Osteoblast (primary cell): Measurements from ENCODE around the gene PARD3. TPM values are rescaled to one million over a fixed set of nuclear protein-coding genes. Genes with fewer than 3 reads are reported as not detected.

ENCODE experiments used
- DNase-seq: peaks from one replicate; pipeline ENCODE4 v3.0.0; 2011; ENCODE audit warnings: low spot score, mixed read lengths; ENCODE audit not compliant: insufficient read length; ENCODE audit errors: missing footprints
- H2AFZ ChIP-seq: 2 replicates; pipeline ENCODE4 v1.6.0; 2011; ENCODE audit warnings: mild to moderate bottlenecking, low read length
- H3K27ac ChIP-seq: 2 replicates; pipeline ENCODE4 v1.5.1; 2011; ENCODE audit warnings: mild to moderate bottlenecking, low read depth, low read length, moderate library complexity
- H3K27me3 ChIP-seq: 2 replicates; pipeline ENCODE4 v1.6.0; 2012; ENCODE audit warnings: mild to moderate bottlenecking, control low read depth, inconsistent platforms, low read length, moderate library complexity; ENCODE audit not compliant: insufficient read depth
- H3K36me3 ChIP-seq: 2 replicates; pipeline ENCODE4 v1.5.1; 2011; ENCODE audit warnings: mild to moderate bottlenecking, low read length, control low read depth, moderate library complexity; ENCODE audit not compliant: insufficient read depth
- H3K4me1 ChIP-seq: 2 replicates; pipeline ENCODE4 v1.5.1; 2011; ENCODE audit warnings: mild to moderate bottlenecking, low read length, control low read depth, moderate library complexity; ENCODE audit not compliant: insufficient read depth
- H3K4me2 ChIP-seq: 2 replicates; pipeline ENCODE4 v1.6.0; 2011; ENCODE audit warnings: mild to moderate bottlenecking, low read length; ENCODE audit not compliant: insufficient read depth
- H3K4me3 ChIP-seq: fragments of 200-600 bp; sonication (generic); 3 replicates; pipeline ENCODE4 v1.5.1; 2012; ENCODE audit warnings: mild to moderate bottlenecking, low read length, inconsistent platforms; ENCODE audit not compliant: insufficient read depth
- H3K79me2 ChIP-seq: 2 replicates; pipeline ENCODE4 v1.6.0; 2012; ENCODE audit warnings: mild to moderate bottlenecking, low read length, control low read depth, inconsistent platforms; ENCODE audit not compliant: insufficient read depth
- H3K9me3 ChIP-seq: 2 replicates; pipeline ENCODE4 v1.5.1; 2011; ENCODE audit warnings: low read depth, low read length, control low read depth
- H4K20me1 ChIP-seq: 2 replicates; pipeline ENCODE4 v1.6.0; 2012; ENCODE audit warnings: mild to moderate bottlenecking, low read length, control low read depth; ENCODE audit not compliant: insufficient read depth
- total RNA-seq: library from RNA; depleted of rRNA; stranded (reverse); fragments of >200 nt; gene quantifications from 2 replicates; pipeline ENCODE4 v1.2.3, GENCODE V29; 2012
- TF ChIP-seq, protein P1 (sequence below): IDR thresholded peaks from 2 replicates; pipeline ENCODE4 v1.5.1; 2011; ENCODE audit warnings: mild to moderate bottlenecking, low read depth, low read length, moderate library complexity; ENCODE audit errors: extremely low read depth

Gene PARD3
- total RNA-seq, 1 donor = 71.7 TPM

DNA sequence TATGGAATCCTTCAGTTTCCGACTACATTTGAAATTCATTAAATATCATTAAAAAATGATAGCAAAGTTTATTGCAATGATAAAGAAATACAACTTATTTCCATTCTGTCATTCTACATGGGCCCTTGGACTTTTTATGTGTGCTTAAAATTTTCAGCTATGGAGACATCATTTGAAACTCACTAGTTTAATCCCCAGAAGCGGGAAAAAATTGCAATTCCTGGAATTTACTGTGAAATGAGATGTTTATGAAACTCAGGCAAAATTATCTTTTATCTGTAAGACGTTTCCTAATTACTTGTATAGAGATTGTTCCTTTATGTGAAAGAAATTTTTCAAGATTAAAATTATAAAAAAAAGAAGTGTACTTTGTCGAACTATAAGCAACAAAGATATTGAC is 213.4 kb downstream of the PARD3 start:
- H3K36me3 ChIP-seq = no peaks in the 10 kb centered on the region
- TF ChIP-seq, protein P1, sequence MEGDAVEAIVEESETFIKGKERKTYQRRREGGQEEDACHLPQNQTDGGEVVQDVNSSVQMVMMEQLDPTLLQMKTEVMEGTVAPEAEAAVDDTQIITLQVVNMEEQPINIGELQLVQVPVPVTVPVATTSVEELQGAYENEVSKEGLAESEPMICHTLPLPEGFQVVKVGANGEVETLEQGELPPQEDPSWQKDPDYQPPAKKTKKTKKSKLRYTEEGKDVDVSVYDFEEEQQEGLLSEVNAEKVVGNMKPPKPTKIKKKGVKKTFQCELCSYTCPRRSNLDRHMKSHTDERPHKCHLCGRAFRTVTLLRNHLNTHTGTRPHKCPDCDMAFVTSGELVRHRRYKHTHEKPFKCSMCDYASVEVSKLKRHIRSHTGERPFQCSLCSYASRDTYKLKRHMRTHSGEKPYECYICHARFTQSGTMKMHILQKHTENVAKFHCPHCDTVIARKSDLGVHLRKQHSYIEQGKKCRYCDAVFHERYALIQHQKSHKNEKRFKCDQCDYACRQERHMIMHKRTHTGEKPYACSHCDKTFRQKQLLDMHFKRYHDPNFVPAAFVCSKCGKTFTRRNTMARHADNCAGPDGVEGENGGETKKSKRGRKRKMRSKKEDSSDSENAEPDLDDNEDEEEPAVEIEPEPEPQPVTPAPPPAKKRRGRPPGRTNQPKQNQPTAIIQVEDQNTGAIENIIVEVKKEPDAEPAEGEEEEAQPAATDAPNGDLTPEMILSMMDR = no peak
- DNase-seq = no peak

DNA sequence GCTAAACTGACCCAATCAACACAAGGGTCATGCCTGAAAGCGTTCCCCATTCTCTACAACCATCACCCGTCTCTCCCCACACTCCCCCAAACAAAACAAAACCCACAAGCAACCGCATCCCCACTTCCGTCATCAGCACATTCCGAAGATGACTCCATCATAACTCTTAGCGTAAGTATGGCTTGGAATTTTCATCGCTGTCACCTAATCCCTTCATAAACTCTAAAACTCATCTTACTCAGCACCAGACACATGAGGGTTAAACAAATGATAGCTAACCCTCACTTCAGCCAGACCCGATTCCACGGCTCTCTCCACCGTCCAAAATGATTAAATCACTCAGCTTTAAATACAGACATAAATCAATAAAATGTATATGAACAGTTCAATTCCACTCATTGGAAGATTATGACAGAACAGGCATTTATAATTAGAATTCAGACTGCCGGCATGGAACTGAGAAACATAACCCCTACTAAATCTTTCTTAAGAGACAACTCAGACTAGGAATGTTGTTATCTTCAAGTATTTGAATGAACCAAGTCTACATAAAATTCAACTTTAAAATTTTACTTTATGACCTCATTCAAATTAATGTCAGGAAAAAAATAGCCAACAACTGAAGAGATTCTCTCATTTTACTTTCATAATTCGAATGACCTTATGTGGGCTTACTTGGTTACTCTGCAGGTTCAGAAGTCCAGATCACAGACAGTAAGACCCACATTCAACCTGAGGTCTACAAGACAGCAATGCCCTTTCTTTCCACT is 215.9 kb downstream of the PARD3 start:
- Histone ChIP-seq H3K9me3 (no peaks in the 10 kb centered on the region), H2AFZ (no peak overlapping the region), H3K79me2 (peaks cover 10% of the 10 kb centered on the region), H3K27ac (peak overlapping the region; percentile 39), H3K27me3 (no peaks in the 10 kb centered on the region), H3K4me2 (peak overlapping the region; percentile 34), H4K20me1 (peaks cover 10% of the 10 kb centered on the region), H3K4me1 (no peaks in the 10 kb centered on the region), H3K4me3 (no peak overlapping the region), H3K36me3 (no peaks in the 10 kb centered on the region)
- no peak for DNase-seq
- TF ChIP-seq, protein P1 = no peak

More for the DNA sequence above, 213.4 kb downstream of the PARD3 start:
- no peaks in the 10 kb centered on the region for H3K4me1 ChIP-seq
- no peak overlapping the region for H3K4me2 ChIP-seq
- no peaks in the 10 kb centered on the region for H3K9me3 ChIP-seq
- H3K27me3 ChIP-seq = no peaks in the 10 kb centered on the region
- H3K27ac ChIP-seq = no peak overlapping the region
- H3K79me2 ChIP-seq = peaks cover 7% of the 10 kb centered on the region
- H4K20me1 ChIP-seq = peaks cover 8% of the 10 kb centered on the region
- H2AFZ ChIP-seq = no peak overlapping the region
- H3K4me3 ChIP-seq = no peak overlapping the region

DNA sequence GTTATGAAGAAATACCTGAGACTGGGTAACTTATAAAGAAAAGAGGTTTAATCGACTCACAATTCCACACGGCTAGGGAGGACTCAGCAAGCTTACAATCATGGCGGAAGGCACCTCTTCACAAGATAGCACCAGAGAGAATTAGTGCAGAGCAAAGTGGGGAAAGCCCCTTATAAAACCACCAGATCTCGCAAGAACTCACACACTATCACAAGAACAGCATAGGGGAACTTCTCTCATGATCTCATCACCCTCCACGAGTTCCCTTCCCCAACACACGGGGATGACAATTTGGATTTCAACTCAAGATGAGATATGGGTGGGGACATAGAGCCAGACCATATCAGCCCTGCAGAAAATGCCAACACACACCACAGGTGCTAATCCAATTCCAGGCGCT is 218.7 kb downstream of the PARD3 start:
- H4K20me1 ChIP-seq = peaks cover 9% of the 10 kb centered on the region
- H3K36me3 ChIP-seq = no peaks in the 10 kb centered on the region
- no peak overlapping the region for H2AFZ ChIP-seq
- no peaks in the 10 kb centered on the region for H3K27me3 ChIP-seq
- TF ChIP-seq, protein P1 = no peak
- no peak overlapping the region for H3K4me3 ChIP-seq
- H3K9me3 ChIP-seq = no peaks in the 10 kb centered on the region
- H3K27ac ChIP-seq = no peak overlapping the region
- no peaks in the 10 kb centered on the region for H3K4me1 ChIP-seq
- DNase-seq = no peak
- no peak overlapping the region for H3K4me2 ChIP-seq
- H3K79me2 ChIP-seq = peaks cover 10% of the 10 kb centered on the region

DNA sequence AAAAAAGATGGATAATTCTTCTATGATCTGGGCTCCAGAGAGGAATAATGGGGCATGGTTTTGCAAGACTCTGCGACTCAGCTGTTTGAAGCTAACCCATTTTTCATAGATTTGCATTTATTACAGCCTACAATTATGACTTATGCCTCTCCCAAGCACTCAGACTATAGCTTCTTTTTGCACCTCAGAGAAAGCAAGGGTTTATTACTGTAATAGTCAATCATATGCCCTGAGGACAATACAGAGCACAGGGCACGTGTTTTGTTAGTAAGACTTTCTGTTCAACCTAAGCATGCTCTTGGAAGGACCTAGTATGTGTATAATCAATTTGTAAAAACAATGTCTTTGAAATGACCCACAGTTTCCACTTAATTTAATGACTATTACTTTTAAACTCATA is 221.2 kb downstream of the PARD3 start:
- no peak overlapping the region for H2AFZ ChIP-seq
- H3K79me2 ChIP-seq = peaks cover 8% of the 10 kb centered on the region
- DNase-seq = no peak
- no peak overlapping the region for H3K4me3 ChIP-seq
- H4K20me1 ChIP-seq = peaks cover 14% of the 10 kb centered on the region
- H3K27ac ChIP-seq = no peak overlapping the region
- TF ChIP-seq, protein P1 = no peak
- no peaks in the 10 kb centered on the region for H3K27me3 ChIP-seq
- H3K9me3 ChIP-seq = no peaks in the 10 kb centered on the region
- no peaks in the 10 kb centered on the region for H3K36me3 ChIP-seq
- H3K4me1 ChIP-seq = no peaks in the 10 kb centered on the region
- H3K4me2 ChIP-seq = no peak overlapping the region
